ENCODE measurements around the gene TRIOBP.

DNA sequence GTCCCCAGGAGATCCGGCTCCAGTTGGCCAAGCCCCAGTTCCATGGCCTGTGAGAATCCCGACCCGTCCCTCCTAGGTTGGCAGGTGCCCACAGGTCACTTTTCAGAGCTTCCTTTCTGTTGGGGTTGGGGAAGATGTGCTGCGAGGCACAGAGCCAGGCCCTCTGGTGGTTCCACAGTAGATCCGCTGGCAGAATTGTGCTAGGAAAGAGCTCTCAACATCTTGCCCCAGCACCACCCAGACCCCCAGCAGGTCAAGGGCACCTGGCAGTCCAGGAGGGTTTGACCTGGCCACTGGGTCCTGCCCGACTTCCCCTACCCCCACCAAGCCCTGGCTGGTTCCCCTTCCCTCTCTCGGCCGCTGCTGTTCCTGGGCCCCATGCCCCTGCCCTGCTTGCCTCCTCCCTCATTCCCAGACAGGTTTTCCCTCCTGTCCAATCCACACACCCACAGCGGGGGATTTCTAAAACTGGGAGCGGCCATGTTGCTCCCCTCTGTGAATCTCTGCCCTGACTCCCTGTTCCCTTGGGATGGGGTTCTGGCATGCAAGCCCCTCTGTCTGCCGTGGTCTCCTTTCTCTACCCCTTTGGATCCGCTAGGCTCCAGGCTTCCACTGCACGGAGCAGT is 84.7 kb downstream of the TRIOBP start:
- TF ChIP-seq, protein P1, sequence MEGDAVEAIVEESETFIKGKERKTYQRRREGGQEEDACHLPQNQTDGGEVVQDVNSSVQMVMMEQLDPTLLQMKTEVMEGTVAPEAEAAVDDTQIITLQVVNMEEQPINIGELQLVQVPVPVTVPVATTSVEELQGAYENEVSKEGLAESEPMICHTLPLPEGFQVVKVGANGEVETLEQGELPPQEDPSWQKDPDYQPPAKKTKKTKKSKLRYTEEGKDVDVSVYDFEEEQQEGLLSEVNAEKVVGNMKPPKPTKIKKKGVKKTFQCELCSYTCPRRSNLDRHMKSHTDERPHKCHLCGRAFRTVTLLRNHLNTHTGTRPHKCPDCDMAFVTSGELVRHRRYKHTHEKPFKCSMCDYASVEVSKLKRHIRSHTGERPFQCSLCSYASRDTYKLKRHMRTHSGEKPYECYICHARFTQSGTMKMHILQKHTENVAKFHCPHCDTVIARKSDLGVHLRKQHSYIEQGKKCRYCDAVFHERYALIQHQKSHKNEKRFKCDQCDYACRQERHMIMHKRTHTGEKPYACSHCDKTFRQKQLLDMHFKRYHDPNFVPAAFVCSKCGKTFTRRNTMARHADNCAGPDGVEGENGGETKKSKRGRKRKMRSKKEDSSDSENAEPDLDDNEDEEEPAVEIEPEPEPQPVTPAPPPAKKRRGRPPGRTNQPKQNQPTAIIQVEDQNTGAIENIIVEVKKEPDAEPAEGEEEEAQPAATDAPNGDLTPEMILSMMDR (optimal IDR thresholded peaks at IDR 0.05 in 1 of 3, IDR thresholded peaks at IDR 0.05 in 1 of 3, conservative IDR thresholded peaks at IDR 0.05 in 1 of 3; ENCODE audit: extremely low read depth in 1 of 3, insufficient read depth in 2 of 3, low read length in 3 of 3): peak; percentile 42 to 59 (median 55)
- TF ChIP-seq EZH2 (IDR thresholded peaks at IDR 0.05; ENCODE audit: low read length): no peak
